Muscle of leg (tissue), 11 donors: Measurements from ENCODE around the gene ESPL1. TPM values are rescaled to one million over a fixed set of nuclear protein-coding genes. Genes with fewer than 3 reads are reported as not detected.
A peak's percentile ranks its signal among the peaks of the same experiment; 100 is the strongest.

Source experiments
- DNase-seq: peaks from one replicate; pipeline ENCODE4 v3.0.0; 2013
- H3K27ac ChIP-seq: one replicate; pipeline ENCODE4 v1.5.1; 2013; ENCODE audit warnings: mild to moderate bottlenecking, low read length, control low read depth
- H3K27me3 ChIP-seq: one replicate; pipeline ENCODE4 v1.6.1; 2013; ENCODE audit warnings: low read length; ENCODE audit not compliant: control insufficient read depth, insufficient read depth
- H3K36me3 ChIP-seq: one replicate; pipeline ENCODE4 v1.6.1; 2013; ENCODE audit warnings: low read length; ENCODE audit not compliant: control insufficient read depth, insufficient read depth
- H3K4me1 ChIP-seq: one replicate; pipeline ENCODE4 v1.6.1; 2013; ENCODE audit warnings: low read length; ENCODE audit not compliant: control insufficient read depth, insufficient read depth
- H3K4me3 ChIP-seq: one replicate; pipeline ENCODE4 v1.5.1; 2013; ENCODE audit warnings: low read length, control low read depth
- H3K9me3 ChIP-seq: replicated peaks from 2 replicates; pipeline ENCODE4 v1.6.1; 2013; ENCODE audit warnings: low read depth, low read length; ENCODE audit not compliant: control insufficient read depth
- WGBS: methylation state at CpG from one replicate; pipeline ENCODE4 v1.1.5; 2013; ENCODE audit warnings: missing lambda C conversion rate; ENCODE audit not compliant: insufficient coverage; 5-methylcytosine and 5-hydroxymethylcytosine counted together
- polyA plus RNA-seq, 8 donors: library from polyadenylated mRNA; unstranded; fragments of 120-200 nt; gene quantifications; one replicate each; pipeline versions ENCODE4 v1.2.1 to v1.2.3, GENCODE V29; 2013; ENCODE audit warnings: inconsistent platforms in 1 of 8, low replicate concordance in 1 of 8; ENCODE audit not compliant: insufficient read length in 8 of 8, insufficient read depth in 1 of 8
- total RNA-seq: library from RNA; stranded (reverse); fragments of 120-200 nt; gene quantifications from one replicate; pipeline ENCODE4 v1.2.4, GENCODE V29; 2013

The ESPL1 gene
- total and polyA plus RNA-seq, 9 donors, result 4.0 to 9.8 (median 5.8) TPM

DNA sequence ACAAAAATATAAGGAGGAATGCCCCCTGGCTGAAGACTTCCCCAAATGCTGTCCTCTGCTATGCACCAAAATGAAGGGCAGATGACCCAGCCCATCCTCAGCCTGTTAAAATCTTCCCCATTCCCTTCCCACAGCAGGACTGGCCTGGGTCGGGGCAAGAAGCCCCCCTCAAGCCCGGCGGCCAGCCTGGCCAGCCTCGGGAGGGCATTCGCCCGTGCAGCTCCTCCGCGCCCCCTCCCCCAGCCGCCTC lies 36.5 kb upstream of the ESPL1 start:
- WGBS, result 0% methylated on average over 5 of the region's 9 CpGs
- H3K27ac ChIP-seq, result peak overlapping the region; percentile 69

DNA sequence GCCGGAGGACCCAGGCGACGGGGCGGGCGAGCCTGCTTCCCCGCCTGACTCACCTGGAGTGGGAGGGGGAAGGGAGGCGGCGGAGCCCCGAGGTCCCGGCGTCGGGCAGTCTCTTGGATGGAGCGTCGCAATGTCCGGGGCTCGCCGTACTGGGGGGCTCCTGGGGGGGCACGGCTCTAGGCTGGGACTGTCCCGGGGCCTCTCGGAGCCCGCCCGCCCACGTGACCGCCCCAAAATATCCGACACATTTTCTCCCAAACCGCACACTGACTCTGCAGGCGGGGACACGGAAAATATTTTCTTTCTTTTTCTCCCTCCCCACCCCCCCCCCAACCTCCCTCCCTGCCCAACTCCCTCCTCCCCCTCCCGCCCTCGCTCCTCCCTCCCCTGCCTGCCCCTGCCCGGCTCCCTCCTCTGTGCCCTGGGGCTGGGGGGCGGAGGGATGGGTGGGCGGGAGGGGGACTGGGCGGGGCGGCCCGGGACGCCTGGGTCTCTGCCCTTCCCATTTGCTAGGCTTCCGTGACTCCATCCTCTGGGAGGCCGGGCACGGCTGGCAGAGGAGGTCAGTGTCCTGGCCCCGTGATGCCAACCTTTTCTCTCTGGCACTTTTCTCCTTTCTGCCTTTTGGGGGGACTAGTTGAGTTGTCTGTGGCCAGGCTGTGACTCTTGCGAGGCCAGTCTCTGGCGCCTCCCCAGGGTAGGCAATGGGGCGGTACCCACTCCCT lies 36.0 kb upstream of the ESPL1 start, which contains the start of gene RARG:
Gene RARG, minus strand, starts transcription at position 289 of the 725 bp plus-strand sequence. CDS start 4,664 bp downstream, outside the sequence.
- H3K36me3 ChIP-seq, result no peaks in the 10 kb centered on the region
- H3K27ac ChIP-seq, result peak within 1 kb of the TSS; percentile 69
- peaks cover 34% of the 10 kb centered on the region for H3K4me1 ChIP-seq
- peaks cover 5% of the 10 kb centered on the region for H3K27me3 ChIP-seq
- peak; percentile 65 for DNase-seq
- H3K9me3 ChIP-seq, result no peaks in the 10 kb centered on the region
- H3K4me3 ChIP-seq, result peak within 1 kb of the TSS; percentile 56
- under 1% methylated on average over 24 of the region's 44 CpGs for WGBS

More for the DNA sequence above, 36.5 kb upstream of the ESPL1 start:
- Histone ChIP-seq H3K36me3 (no peaks in the 10 kb centered on the region), H3K27me3 (peaks cover 5% of the 10 kb centered on the region), H3K4me3 (peak overlapping the region; percentile 56), H3K4me1 (peaks cover 34% of the 10 kb centered on the region), H3K9me3 (no peaks in the 10 kb centered on the region)
- DNase-seq, result peak; percentile 38

DNA sequence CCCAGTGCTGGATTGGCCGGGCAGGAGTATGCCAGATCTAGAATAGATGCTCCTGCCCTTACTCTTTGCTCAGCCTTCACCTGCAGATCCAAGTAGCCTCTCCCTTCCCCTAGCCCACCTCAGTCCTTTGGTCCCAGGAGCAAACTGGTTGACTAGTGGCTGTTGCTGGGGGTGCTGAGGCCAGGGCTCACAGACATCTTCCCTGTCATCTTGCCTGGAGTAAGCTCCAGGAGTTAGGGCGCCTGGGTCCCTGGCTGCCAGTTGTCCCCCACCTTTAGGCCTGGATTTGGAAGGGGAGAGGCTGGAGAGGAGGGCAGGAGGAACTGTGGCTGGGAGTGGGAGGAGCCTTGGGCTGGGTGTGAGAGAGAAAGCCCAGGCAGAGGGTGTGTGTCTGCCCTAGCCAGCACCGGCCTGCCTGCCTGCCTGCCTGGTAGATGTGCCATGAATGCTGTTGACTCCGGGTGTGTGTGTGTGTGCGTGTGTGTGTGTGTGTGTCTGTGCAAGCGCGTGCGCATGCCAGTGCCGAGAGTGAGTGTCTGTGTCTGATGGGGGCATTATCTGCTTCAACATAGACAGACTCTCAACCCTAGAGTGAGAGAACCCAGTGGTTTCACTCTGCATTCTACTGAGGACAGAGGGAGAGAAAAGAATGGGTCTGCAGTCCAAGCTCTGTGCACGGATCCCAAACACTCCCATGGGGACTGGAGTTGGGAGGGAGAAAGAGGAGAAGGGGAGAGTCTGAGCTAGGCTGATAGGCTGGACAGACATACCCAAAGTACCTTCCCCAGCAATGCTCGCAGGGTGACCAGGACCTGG lies 35.2 kb upstream of the ESPL1 start:
- peak; percentile 66 for DNase-seq
- peak overlapping the region; percentile 56 for H3K4me3 ChIP-seq
- peaks cover 5% of the 10 kb centered on the region for H3K27me3 ChIP-seq
- no peaks in the 10 kb centered on the region for H3K9me3 ChIP-seq
- H3K27ac ChIP-seq, result peak overlapping the region; percentile 60
- peaks cover 34% of the 10 kb centered on the region for H3K4me1 ChIP-seq
- no peaks in the 10 kb centered on the region for H3K36me3 ChIP-seq
- 27% methylated on average over 1 of the region's 11 CpGs for WGBS

DNA sequence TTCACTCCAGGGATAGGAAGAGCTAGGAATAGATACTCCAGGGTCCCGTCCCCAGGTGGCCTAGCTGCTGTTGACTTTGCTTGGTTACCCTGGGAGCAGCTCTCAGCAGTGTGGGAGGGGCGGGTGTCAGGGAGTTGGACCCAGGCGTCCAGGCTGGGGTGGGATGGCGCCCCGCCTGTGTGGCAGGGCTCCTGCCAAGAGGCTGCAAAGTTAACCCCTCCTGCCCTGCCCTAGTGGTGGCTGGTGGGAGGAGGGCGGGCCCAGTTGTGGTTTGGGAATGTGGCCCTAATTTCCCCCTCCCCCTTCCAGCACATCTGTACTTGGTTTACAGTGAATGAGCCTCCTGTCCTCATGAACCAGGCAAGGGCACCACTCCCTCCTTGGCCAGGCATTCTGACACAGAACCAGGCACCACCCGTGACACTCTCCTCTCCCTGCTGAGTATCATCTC lies 34.4 kb upstream of the ESPL1 start:
- no peak overlapping the region for H3K4me3 ChIP-seq

DNA sequence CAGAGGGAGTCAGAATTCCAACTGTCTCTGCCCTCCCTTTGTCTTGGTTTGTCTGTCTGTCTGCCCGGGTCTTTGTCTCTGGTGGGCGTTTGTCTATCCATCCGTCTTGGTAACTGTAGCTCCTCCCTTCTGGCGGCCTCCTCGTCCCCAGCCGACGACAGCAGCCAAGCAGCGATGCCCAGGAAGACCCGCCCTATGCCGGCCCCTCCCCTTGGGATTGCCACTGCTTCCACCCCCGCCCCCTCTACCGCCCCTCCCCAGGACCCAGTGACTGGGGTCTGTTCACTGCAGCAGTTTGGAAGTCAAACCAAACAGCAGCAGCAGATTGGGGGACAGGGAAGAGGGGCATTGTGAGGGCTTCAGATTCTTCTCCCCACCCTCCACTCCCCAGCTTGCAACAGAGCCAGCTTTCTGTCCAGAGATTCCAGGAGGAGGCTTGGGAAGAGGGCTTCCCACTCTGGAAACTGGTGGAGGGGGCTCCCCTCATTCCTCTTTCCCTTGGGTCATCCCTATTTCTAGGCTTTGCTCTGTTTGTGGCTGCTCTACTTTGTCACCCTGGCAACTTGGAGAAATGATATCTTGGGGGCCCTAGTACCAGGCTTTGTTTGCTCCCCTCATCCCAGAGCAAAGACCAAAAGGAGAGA lies 33.7 kb upstream of the ESPL1 start:
- Histone ChIP-seq H3K27me3 (peaks cover 5% of the 10 kb centered on the region), H3K4me3 (no peak overlapping the region), H3K36me3 (no peaks in the 10 kb centered on the region), H3K9me3 (no peaks in the 10 kb centered on the region), H3K4me1 (peaks cover 34% of the 10 kb centered on the region), H3K27ac (peak overlapping the region; percentile 67)
- WGBS, result 0% methylated on average over 7 of the region's 12 CpGs
- DNase-seq, result peak; percentile 64

More for the DNA sequence above, 34.4 kb upstream of the ESPL1 start:
- H3K27ac ChIP-seq, result peak overlapping the region; percentile 67
- H3K4me1 ChIP-seq, result peaks cover 34% of the 10 kb centered on the region
- peak; percentile 28 for DNase-seq
- no peaks in the 10 kb centered on the region for H3K9me3 ChIP-seq
- peaks cover 5% of the 10 kb centered on the region for H3K27me3 ChIP-seq
- H3K36me3 ChIP-seq, result no peaks in the 10 kb centered on the region
- WGBS, result no CpG with 5 or more reads among the region's 7 CpGs

DNA sequence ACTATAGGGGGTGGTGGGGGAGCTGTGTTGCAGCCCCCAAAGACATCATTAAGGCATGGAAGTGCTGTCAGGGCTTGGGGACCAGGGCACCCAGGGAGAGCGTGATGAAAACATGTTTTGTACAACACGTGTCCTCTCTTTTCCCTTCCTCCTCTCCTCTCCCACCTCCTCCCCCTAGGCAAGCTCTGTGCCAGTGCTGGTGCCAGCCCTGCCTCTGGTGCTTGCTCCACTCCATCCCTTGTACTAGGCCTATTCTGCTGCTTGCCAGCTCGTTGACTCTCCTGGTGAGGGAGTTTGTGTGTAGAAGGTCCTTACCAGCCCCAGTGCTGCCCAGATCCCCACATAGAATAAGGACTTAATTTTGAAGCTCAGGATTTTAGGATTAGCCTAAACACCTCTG lies 32.9 kb upstream of the ESPL1 start:
- WGBS, result no CpG with 5 or more reads among the region's 3 CpGs
- H3K27ac ChIP-seq, result no peak overlapping the region
- H3K4me3 ChIP-seq, result no peak overlapping the region
- peaks cover 8% of the 10 kb centered on the region for H3K27me3 ChIP-seq
- DNase-seq, result no peak
- peaks cover 34% of the 10 kb centered on the region for H3K4me1 ChIP-seq
- H3K9me3 ChIP-seq, result no peaks in the 10 kb centered on the region
- no peaks in the 10 kb centered on the region for H3K36me3 ChIP-seq

DNA sequence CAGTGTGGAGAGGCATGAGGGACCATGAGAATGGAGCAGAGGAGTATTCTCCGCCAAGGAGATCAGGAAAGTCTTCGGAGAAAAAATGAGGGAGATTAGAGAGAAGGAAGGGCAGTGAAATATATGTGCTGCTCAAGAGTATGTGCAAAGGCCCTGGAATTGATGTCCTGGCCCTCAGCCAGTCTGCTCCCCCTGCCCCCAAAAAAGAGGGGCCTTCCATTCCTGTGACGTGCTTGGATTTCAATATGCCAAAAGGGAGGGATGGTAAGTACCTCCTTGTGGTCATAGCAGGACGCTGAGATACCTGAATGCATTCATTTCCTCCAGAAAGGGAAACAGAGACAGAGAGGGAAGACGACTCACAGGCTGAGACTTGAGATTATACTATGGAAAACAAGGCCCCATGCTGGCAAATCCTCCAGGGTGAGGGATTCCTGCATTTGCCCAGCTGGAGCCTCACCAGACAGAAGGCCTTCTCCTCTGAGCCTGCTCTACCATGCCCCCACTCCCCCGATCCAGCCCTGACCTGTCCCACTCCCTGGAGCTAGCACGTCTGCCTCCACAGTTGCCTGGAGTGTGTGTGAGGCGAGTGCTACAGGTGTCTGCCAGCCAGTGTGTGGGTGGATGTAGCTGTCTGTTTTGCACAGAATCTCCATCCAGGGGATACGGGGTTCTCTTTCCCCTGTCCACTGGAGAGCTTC lies 32.2 kb upstream of the ESPL1 start:
- H3K4me3 ChIP-seq, result no peak overlapping the region
- H3K36me3 ChIP-seq, result no peaks in the 10 kb centered on the region
- no peaks in the 10 kb centered on the region for H3K9me3 ChIP-seq
- no peak for DNase-seq
- WGBS, result 56% methylated on average over 4 of the region's 9 CpGs
- H3K4me1 ChIP-seq, result peaks cover 34% of the 10 kb centered on the region
- H3K27ac ChIP-seq, result no peak overlapping the region
- peaks cover 8% of the 10 kb centered on the region for H3K27me3 ChIP-seq

DNA sequence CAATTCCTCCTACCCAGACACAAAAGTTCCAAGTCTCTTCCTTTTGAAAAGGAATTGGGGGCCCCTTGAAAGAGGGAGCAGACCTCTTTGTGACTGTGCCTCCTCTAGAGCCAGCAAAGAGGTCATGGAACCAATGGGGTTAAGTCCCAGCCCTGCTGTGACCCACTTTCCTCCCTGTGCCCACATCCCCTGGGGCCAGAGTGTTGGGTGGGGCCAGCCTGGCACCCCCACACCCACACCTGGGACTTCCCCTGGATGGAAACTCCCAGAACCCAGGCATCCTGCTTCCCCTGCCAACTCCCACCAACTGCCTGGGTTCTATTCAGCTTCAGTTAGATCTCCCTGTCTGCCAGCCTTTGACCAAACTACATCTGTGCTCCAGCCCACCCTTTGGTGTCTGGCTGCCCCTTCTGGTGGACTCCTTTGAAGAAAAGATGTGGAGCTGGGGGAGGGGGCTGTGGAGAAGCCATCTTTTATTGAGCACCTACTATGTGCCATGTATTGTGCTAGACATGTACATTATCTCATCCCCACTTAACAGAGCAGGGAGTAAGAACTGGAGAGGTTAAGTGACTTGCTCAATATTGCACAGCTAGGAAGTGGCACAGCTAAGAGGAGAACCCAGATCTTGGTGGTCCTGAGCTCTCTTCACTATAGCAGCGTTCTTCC lies 31.5 kb upstream of the ESPL1 start:
- H3K36me3 ChIP-seq, result no peaks in the 10 kb centered on the region
- DNase-seq, result no peak
- no peak overlapping the region for H3K27ac ChIP-seq
- H3K9me3 ChIP-seq, result no peaks in the 10 kb centered on the region
- H3K27me3 ChIP-seq, result peaks cover 8% of the 10 kb centered on the region
- peaks cover 27% of the 10 kb centered on the region for H3K4me1 ChIP-seq
- no CpG with 5 or more reads among the region's 1 CpG for WGBS
- H3K4me3 ChIP-seq, result no peak overlapping the region

DNA sequence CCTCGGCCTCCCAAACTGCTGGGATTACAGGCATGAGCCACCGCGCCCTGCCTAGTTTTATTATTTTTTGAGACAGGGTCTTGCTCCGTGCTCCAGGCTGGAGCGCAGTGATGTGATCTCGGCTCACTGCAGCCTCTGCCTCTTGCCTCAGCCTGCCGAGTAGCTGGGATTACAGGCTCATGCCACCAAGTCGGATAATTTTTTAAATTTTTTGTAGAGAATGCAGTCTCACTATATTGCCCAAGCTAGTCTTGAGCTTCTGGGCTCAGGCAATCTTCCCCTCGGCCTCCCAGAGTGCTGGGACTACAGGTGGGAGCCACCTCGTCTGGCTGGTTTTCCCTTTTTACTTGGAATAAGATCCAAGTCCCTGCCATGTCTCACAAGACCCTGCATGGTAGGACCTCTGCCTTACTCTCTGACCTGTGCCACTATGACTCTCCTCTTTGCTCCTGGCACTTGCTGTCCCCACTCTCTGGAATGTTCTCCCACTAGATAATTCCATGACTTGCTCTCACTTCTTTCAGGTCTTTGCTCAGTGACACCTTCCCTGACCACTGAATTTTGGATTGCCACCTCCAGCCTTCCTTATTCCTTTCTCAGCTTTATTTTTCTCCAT lies 28.3 kb upstream of the ESPL1 start:
- Histone ChIP-seq H3K4me3 (no peak overlapping the region), H3K9me3 (no peaks in the 10 kb centered on the region), H3K27ac (no peak overlapping the region), H3K27me3 (peaks cover 11% of the 10 kb centered on the region), H3K4me1 (peaks cover under 1% of the 10 kb centered on the region), H3K36me3 (no peaks in the 10 kb centered on the region)
- DNase-seq, result no peak
- 84% methylated on average over 6 of the region's 10 CpGs for WGBS
